Loucy (cell line): ENCODE data around the gene TNFSF13.

Experiments
- H2AFZ ChIP-seq: fragments of 200-600 bp; sonication (generic); 2 replicates; pipeline ENCODE4 v1.6.0; 2016; ENCODE audit warnings: antibody characterized with exemption, mild to moderate bottlenecking, low read length, moderate library complexity
- H3F3A ChIP-seq: fragments of 200-600 bp; 2 replicates; pipeline ENCODE4 v1.6.0; 2016; ENCODE audit warnings: antibody characterized with exemption, low read depth, mild to moderate bottlenecking
- H3K27me3 ChIP-seq: fragments of 200-600 bp; sonication (generic); 2 replicates; pipeline ENCODE4 v1.6.1; 2014; ENCODE audit warnings: low read length, mild to moderate bottlenecking; ENCODE audit not compliant: insufficient read depth, poor library complexity, severe bottlenecking
- H3K36me3 ChIP-seq: fragments of 200-600 bp; sonication (generic); 2 replicates; pipeline ENCODE4 v1.6.1; 2016; ENCODE audit warnings: low read length; ENCODE audit not compliant: insufficient read depth
- H3K4me1 ChIP-seq: fragments of 200-600 bp; sonication (generic); 2 replicates; pipeline ENCODE4 v1.5.1; 2014; ENCODE audit warnings: low read length, mild to moderate bottlenecking; ENCODE audit not compliant: insufficient read depth, poor library complexity, severe bottlenecking
- H3K4me2 ChIP-seq: fragments of 200-600 bp; sonication (generic); 2 replicates; pipeline ENCODE4 v1.6.0; 2014; ENCODE audit warnings: antibody characterized with exemption, low read length, low read depth, mild to moderate bottlenecking; ENCODE audit not compliant: poor library complexity, severe bottlenecking
- H3K4me3 ChIP-seq: fragments of 200-600 bp; sonication (generic); 2 replicates; pipeline ENCODE4 v1.5.1; 2014; ENCODE audit warnings: low read length, mild to moderate bottlenecking, mixed read lengths; ENCODE audit not compliant: poor library complexity, severe bottlenecking
- H3K79me2 ChIP-seq: fragments of 200-600 bp; sonication (generic); 2 replicates; pipeline ENCODE4 v1.6.1; 2014; ENCODE audit warnings: low read length; ENCODE audit not compliant: insufficient read depth
- H3K9ac ChIP-seq: fragments of 200-600 bp; sonication (generic); 2 replicates; pipeline ENCODE4 v1.6.0; 2014; ENCODE audit warnings: mild to moderate bottlenecking, low read depth, low read length, moderate library complexity; ENCODE audit not compliant: poor library complexity, severe bottlenecking
- H3K9me2 ChIP-seq: fragments of 200-600 bp; sonication (generic); replicated peaks from 2 replicates; pipeline ENCODE4 v1.6.1; 2016; ENCODE audit warnings: low read depth, low read length, mixed read lengths
- H3K9me3 ChIP-seq: fragments of 200-600 bp; sonication (generic); 2 replicates; pipeline ENCODE4 v1.6.1; 2014; ENCODE audit warnings: mild to moderate bottlenecking, antibody characterized with exemption, low read length, low read depth; ENCODE audit not compliant: insufficient read depth
- H4K20me1 ChIP-seq: fragments of 200-600 bp; sonication (generic); 2 replicates; pipeline ENCODE4 v1.6.0; 2014; ENCODE audit warnings: antibody characterized with exemption, low read length, mild to moderate bottlenecking; ENCODE audit not compliant: insufficient read depth, poor library complexity, severe bottlenecking
- EZH2phosphoT487 ChIP-seq: fragments of 200-600 bp; IDR thresholded peaks from 2 replicates; pipeline ENCODE4 v1.6.1; 2018; ENCODE audit warnings: antibody characterized with exemption, mild to moderate bottlenecking, moderate library complexity, borderline replicate concordance
- TF ChIP-seq, protein P1 (sequence below): fragments of 200-600 bp; sonication (generic); conservative IDR thresholded peaks from 2 replicates; pipeline ENCODE4 v1.5.1; 2014; ENCODE audit warnings: mild to moderate bottlenecking, antibody characterized with exemption, low read length

The TNFSF13 gene

DNA sequence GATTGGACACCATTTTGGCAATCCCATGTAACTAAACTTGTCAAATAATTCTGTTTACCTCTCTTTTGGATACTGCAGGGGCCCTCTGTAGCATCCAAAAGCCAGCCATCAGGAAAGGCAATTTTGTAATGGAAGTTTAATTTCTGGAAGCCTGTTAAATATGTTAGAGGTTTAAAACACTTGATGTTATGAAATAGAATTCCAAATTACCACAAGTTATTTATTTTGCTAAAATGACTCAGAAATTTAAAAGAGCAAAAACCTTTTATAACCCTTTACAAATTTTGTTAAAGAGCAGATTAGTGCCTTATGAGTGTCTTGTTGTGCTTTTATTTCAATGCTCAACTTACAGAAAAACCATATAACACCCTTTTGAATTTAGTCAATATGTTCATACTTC is 29.7 kb upstream of the TNFSF13 start:
- Histone ChIP-seq H3K79me2 (no peaks in the 10 kb centered on the region), H3K9me2 (no peaks in the 10 kb centered on the region), H3K4me1 (no peaks in the 10 kb centered on the region), H2AFZ (no peak overlapping the region), H3K4me2 (no peak overlapping the region), H3K9me3 (no peaks in the 10 kb centered on the region), H3F3A (no peaks in the 10 kb centered on the region), H3K36me3 (no peaks in the 10 kb centered on the region), H3K4me3 (no peak overlapping the region), H3K9ac (no peak overlapping the region), H3K27me3 (no peaks in the 10 kb centered on the region), H4K20me1 (no peaks in the 10 kb centered on the region)
- TF ChIP-seq EZH2phosphoT487, result no peak
- TF ChIP-seq, protein P1, sequence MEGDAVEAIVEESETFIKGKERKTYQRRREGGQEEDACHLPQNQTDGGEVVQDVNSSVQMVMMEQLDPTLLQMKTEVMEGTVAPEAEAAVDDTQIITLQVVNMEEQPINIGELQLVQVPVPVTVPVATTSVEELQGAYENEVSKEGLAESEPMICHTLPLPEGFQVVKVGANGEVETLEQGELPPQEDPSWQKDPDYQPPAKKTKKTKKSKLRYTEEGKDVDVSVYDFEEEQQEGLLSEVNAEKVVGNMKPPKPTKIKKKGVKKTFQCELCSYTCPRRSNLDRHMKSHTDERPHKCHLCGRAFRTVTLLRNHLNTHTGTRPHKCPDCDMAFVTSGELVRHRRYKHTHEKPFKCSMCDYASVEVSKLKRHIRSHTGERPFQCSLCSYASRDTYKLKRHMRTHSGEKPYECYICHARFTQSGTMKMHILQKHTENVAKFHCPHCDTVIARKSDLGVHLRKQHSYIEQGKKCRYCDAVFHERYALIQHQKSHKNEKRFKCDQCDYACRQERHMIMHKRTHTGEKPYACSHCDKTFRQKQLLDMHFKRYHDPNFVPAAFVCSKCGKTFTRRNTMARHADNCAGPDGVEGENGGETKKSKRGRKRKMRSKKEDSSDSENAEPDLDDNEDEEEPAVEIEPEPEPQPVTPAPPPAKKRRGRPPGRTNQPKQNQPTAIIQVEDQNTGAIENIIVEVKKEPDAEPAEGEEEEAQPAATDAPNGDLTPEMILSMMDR, result no peak

DNA sequence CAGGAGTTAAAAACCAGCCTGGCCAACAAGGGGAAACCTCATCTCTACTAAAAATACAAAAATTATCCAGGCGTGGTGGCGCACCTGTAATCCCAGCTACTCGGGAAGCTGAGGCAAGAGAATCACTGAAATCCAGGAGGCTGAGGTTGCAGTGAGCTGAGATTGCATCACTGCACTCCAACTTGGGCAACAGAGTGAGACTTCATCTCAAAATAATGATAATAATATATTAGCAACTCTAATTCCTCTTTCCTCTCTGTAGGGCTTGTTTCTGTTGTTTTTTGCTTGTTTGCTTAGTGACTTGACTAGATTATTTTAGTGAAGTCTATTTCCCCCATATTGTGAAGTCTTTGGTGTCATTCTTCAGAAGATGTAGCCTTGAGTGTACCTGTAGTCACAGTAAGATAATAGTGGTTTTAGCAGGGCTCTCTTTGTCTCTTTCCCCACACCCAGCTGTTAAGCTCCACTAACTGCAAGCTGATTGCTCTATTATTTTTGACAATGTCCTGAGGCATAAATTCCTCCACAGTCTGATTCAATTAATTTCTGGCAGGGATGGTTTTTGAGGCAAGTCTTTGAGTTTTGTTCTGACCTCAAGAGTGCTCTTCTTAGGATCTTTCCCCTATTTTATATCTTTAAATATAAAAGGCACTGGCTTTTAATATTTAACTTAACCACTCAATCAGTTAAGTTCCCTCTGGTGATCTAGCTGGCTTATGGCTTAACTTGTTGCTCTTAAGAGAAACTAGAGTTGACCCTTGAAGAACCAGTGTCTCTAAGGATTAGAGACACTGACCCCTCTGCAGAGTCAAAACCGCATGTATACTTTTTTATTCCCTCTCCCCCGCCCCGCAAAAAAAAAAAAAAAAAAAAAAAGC is 28.3 kb upstream of the TNFSF13 start:
- Histone ChIP-seq H3K9ac (no peak overlapping the region), H3K4me1 (no peaks in the 10 kb centered on the region), H2AFZ (no peak overlapping the region), H3K4me3 (no peak overlapping the region), H3K36me3 (no peaks in the 10 kb centered on the region), H4K20me1 (no peaks in the 10 kb centered on the region), H3K9me3 (no peaks in the 10 kb centered on the region), H3K27me3 (no peaks in the 10 kb centered on the region), H3K4me2 (no peak overlapping the region), H3K79me2 (no peaks in the 10 kb centered on the region), H3F3A (no peaks in the 10 kb centered on the region), H3K9me2 (no peaks in the 10 kb centered on the region)
- TF ChIP-seq EZH2phosphoT487, result no peak
- TF ChIP-seq, protein P1, result no peak

DNA sequence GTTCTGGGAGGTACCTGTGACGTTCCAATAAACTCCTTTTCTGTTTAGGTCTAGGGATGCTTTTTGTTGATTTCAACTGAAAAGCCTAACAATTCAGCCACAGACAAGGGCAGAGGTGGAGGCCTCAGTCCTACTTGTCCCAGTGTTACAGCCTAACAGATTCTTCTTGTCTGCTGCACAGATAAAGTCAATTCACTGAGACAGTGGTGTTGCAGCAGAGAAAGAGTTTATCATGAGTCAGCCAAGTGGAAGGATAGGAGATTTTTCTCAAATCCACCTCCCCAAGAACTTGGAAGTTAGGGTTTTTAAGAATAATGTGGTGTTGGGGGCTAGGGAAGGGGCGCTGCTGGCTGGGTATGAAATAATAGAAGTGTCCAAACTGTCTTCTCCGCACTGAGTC is 20.5 kb upstream of the TNFSF13 start:
- no peaks in the 10 kb centered on the region for H3K79me2 ChIP-seq
- H3F3A ChIP-seq, result no peaks in the 10 kb centered on the region
- H3K36me3 ChIP-seq, result no peaks in the 10 kb centered on the region
- H2AFZ ChIP-seq, result no peak overlapping the region
- no peak overlapping the region for H3K9ac ChIP-seq
- H3K4me1 ChIP-seq, result no peaks in the 10 kb centered on the region
- no peak overlapping the region for H3K4me2 ChIP-seq
- H3K9me2 ChIP-seq, result no peaks in the 10 kb centered on the region
- no peaks in the 10 kb centered on the region for H4K20me1 ChIP-seq
- no peak for TF ChIP-seq EZH2phosphoT487
- TF ChIP-seq, protein P1, result no peak
- H3K27me3 ChIP-seq, result no peaks in the 10 kb centered on the region
- H3K4me3 ChIP-seq, result no peak overlapping the region
- H3K9me3 ChIP-seq, result peaks cover 4% of the 10 kb centered on the region; the same call in 1 of the 2 replicates
